GM18499 (cell line): ENCODE results near the gene CLINT1.

Experiments
- ATAC-seq: cut with Tn5 transposase; IDR thresholded peaks from one replicate; pipeline ENCODE4 v1.9.1; 2021; ENCODE audit warnings: moderate number of reproducible peaks; ENCODE audit not compliant: insufficient read depth, unreplicated experiment

Gene CLINT1

GRCh38 chr5:157821822-157822622, 36.9 kb downstream of the CLINT1 start:
- ATAC-seq = no peak

GRCh38 chr5:157821405-157821804, 37.5 kb downstream of the CLINT1 start:
- no peak for ATAC-seq

- ATAC-seq = no peak
Measured at GRCh38 chr5:157820593-157821252, 38.2 kb downstream of the CLINT1 start.

GRCh38 chr5:157819502-157820115, 39.3 kb downstream of the CLINT1 start:
- ATAC-seq = no peak

- no peak for ATAC-seq
Measured at GRCh38 chr5:157818368-157818767, 40.6 kb downstream of the CLINT1 start.

GRCh38 chr5:157817928-157818327, 41.0 kb downstream of the CLINT1 start:
- ATAC-seq = no peak

- ATAC-seq = no peak
Measured at GRCh38 chr5:157817387-157817702, 41.6 kb downstream of the CLINT1 start.

- no peak for ATAC-seq
Measured at GRCh38 chr5:157816682-157817386, 42.1 kb downstream of the CLINT1 start.

GRCh38 chr5:157812086-157812485, 46.9 kb downstream of the CLINT1 start:
- no peak for ATAC-seq

GRCh38 chr5:157808043-157808442, 50.9 kb downstream of the CLINT1 start:
- no peak for ATAC-seq

GRCh38 chr5:157802736-157803135, 56.2 kb downstream of the CLINT1 start:
- ATAC-seq = no peak

GRCh38 chr5:157800137-157800536, 58.8 kb downstream of the CLINT1 start:
- ATAC-seq = no peak

GRCh38 chr5:157799578-157799977, 59.4 kb downstream of the CLINT1 start:
- no peak for ATAC-seq

GRCh38 chr5:157793301-157793700, 65.6 kb downstream of the CLINT1 start:
- no peak for ATAC-seq

GRCh38 chr5:157785801-157786200, 73.1 kb downstream of the CLINT1 start:
- no peak for ATAC-seq

GRCh38 chr5:157779221-157779620, 79.7 kb downstream of the CLINT1 start:
- ATAC-seq = no peak

GRCh38 chr5:157778121-157778805, 80.7 kb downstream of the CLINT1 start:
- no peak for ATAC-seq

- ATAC-seq = no peak
Measured at GRCh38 chr5:157772127-157772526, 86.8 kb downstream of the CLINT1 start.

GRCh38 chr5:157770665-157771064, 88.3 kb downstream of the CLINT1 start:
- no peak for ATAC-seq

- ATAC-seq = no peak
Measured at GRCh38 chr5:157767689-157768088, 91.3 kb downstream of the CLINT1 start.
